Calu3 (cell line): Measurements from ENCODE around the gene POLR1H. TPM values are rescaled to one million over a fixed set of nuclear protein-coding genes. Genes with fewer than 3 reads are reported as not detected.

Experiments
- BruUV-seq: library from RNA; stranded (reverse); fragments of 400-500 nt; replicated peaks from 2 replicates; lab custom pipeline; 2021; lab: Mats Ljungman, UMichigan
- CTCF ChIA-PET: fragments of 300-600 bp; sonication (Branson Sonifier 250); formaldehyde crosslinking; loops from one replicate; lab custom pipeline; 2022; ENCODE audit warnings: antibody characterized with exemption; lab: Charles Lee
- DNase-seq: peaks from one replicate; pipeline ENCODE4 v3.0.0; 2022
- H3K27ac Mint-ChIP-seq: one replicate; pipeline ENCODE4 v1.8.0; 2022; ENCODE audit warnings: mixed read lengths; ENCODE audit not compliant: unreplicated experiment
- H3K27me3 Mint-ChIP-seq: one replicate; pipeline ENCODE4 v1.8.0; 2022; ENCODE audit warnings: mixed read lengths; ENCODE audit not compliant: unreplicated experiment
- H3K36me3 Mint-ChIP-seq: one replicate; pipeline ENCODE4 v1.8.0; 2022; ENCODE audit warnings: mild to moderate bottlenecking, moderate library complexity, mixed read lengths; ENCODE audit not compliant: insufficient read depth, unreplicated experiment
- H3K4me1 Mint-ChIP-seq: one replicate; pipeline ENCODE4 v1.8.0; 2022; ENCODE audit warnings: mild to moderate bottlenecking, low read depth, mixed read lengths; ENCODE audit not compliant: unreplicated experiment
- H3K4me3 Mint-ChIP-seq: one replicate; pipeline ENCODE4 v1.8.0; 2022; ENCODE audit warnings: mild to moderate bottlenecking, low read depth, moderate library complexity, mixed read lengths; ENCODE audit not compliant: unreplicated experiment
- H3K9me3 Mint-ChIP-seq: one replicate; pipeline ENCODE4 v1.8.0; 2022; ENCODE audit warnings: low read depth, mixed read lengths; ENCODE audit not compliant: unreplicated experiment
- intact Hi-C: fragments of 100-400 bp; cut with micrococcal nuclease; formaldehyde crosslinking; loops from one replicate; pipeline ENCODE4 v1.10.0; 2022; ENCODE audit not compliant: unreplicated experiment
- total RNA-seq: library from RNA; stranded (reverse); gene quantifications from 2 replicates; pipeline ENCODE4 v1.2.3, GENCODE V29; 2022
- TF ChIP-seq, protein P1 (sequence below): fragments of 200-600 bp; IDR thresholded peaks from one replicate; pipeline ENCODE4 v1.8.0; 2022; ENCODE audit warnings: antibody characterized with exemption; ENCODE audit not compliant: unreplicated experiment

The POLR1H gene
- total RNA-seq, 1 experiment from 2014 or later, result 25.2 TPM

DNA sequence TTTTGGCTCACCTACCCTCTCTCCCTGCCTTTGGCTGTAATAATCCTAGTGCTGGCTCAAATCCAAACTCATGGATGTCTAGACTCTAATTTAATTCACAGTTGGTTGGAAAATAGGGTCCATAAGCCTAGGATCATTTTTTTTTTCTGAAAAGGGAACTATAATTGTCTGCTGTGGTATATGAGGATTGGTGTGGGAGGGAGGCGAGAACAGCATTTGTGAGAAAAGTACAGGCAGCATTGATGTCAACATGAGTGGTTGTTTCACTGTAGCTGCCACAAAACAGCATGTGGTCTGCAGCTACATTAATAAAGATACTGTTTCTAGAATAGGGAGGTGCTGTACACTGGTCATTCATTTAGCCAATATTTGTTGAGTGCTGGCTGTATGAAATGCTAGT lies 18.6 kb upstream of the POLR1H start:
- CTCF ChIA-PET, result interaction anchor here (0.7 kb wide), 1 partner anchor 87 kb away, joined by 3 read pairs; no protein-coding TSS in a partner anchor
- Mint-ChIP-seq H3K9me3 (no peaks in the 10 kb centered on the region), H3K27me3 (no peaks in the 10 kb centered on the region), H3K36me3 (no peaks in the 10 kb centered on the region), H3K27ac (peak overlapping the region; percentile 2), H3K4me3 (no peak overlapping the region), H3K4me1 (peaks cover 30% of the 10 kb centered on the region)
- intact Hi-C loops, result no loop called here
- no peak for DNase-seq
- BruUV-seq, result no TSS peak
- TF ChIP-seq, protein P1, sequence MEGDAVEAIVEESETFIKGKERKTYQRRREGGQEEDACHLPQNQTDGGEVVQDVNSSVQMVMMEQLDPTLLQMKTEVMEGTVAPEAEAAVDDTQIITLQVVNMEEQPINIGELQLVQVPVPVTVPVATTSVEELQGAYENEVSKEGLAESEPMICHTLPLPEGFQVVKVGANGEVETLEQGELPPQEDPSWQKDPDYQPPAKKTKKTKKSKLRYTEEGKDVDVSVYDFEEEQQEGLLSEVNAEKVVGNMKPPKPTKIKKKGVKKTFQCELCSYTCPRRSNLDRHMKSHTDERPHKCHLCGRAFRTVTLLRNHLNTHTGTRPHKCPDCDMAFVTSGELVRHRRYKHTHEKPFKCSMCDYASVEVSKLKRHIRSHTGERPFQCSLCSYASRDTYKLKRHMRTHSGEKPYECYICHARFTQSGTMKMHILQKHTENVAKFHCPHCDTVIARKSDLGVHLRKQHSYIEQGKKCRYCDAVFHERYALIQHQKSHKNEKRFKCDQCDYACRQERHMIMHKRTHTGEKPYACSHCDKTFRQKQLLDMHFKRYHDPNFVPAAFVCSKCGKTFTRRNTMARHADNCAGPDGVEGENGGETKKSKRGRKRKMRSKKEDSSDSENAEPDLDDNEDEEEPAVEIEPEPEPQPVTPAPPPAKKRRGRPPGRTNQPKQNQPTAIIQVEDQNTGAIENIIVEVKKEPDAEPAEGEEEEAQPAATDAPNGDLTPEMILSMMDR, result no peak

DNA sequence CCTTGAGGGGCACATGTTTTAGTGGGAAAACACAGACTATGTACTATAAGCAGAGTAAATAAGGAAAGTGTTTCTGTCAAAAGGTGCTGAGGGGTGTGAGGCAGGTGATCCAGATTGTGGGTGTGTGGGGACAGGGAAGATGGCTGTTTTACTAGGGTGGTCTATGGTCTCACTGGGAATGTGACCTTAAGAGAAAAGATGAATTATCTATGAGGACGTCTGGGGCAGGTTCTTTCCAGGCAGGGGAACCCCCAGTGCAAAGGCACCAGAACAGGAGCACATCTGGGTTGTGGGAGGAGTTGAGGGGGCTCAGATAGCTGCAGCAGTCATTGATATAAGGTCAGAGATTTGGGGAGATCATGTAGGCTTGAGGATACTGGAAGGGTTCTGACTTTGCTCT lies 18.2 kb upstream of the POLR1H start:
- Mint-ChIP-seq H3K4me3 (no peak overlapping the region), H3K4me1 (peaks cover 30% of the 10 kb centered on the region), H3K9me3 (no peaks in the 10 kb centered on the region), H3K27me3 (no peaks in the 10 kb centered on the region), H3K36me3 (no peaks in the 10 kb centered on the region), H3K27ac (peak overlapping the region; percentile 2)
- TF ChIP-seq, protein P1, result no peak
- intact Hi-C loops, result no loop called here
- DNase-seq, result no peak
- no TSS peak for BruUV-seq
- CTCF ChIA-PET, result interaction anchor here (0.7 kb wide), 1 partner anchor 87 kb away, joined by 3 read pairs; no protein-coding TSS in a partner anchor

DNA sequence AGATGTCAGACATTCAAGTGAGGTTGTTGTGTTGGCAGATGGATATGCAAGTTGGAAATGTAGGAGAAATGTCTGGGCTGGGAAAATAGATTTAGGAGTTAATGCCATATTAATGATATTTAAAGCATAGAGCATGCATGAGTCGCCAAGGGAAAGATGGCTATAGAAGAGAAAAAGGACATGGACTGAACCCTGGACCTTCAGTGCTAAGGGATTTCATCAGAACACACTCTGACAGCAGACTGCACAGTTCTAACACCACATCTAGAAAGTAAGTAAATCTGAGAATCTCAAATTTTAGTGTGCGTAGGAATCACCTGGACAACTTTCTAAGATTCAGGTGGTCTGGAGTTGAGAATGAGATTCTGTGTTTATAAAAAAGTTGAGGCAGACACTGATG lies 17.3 kb upstream of the POLR1H start:
- H3K4me1 Mint-ChIP-seq, result peaks cover 30% of the 10 kb centered on the region
- BruUV-seq, result no TSS peak
- H3K4me3 Mint-ChIP-seq, result no peak overlapping the region
- no peaks in the 10 kb centered on the region for H3K27me3 Mint-ChIP-seq
- H3K36me3 Mint-ChIP-seq, result no peaks in the 10 kb centered on the region
- TF ChIP-seq, protein P1, result no peak
- no peak for DNase-seq
- CTCF ChIA-PET, result interaction anchor here (0.9 kb wide), 1 partner anchor 59 kb away, joined by 3 read pairs; no protein-coding TSS in a partner anchor
- intact Hi-C loops, result no loop called here
- no peak overlapping the region for H3K27ac Mint-ChIP-seq
- H3K9me3 Mint-ChIP-seq, result no peaks in the 10 kb centered on the region

DNA sequence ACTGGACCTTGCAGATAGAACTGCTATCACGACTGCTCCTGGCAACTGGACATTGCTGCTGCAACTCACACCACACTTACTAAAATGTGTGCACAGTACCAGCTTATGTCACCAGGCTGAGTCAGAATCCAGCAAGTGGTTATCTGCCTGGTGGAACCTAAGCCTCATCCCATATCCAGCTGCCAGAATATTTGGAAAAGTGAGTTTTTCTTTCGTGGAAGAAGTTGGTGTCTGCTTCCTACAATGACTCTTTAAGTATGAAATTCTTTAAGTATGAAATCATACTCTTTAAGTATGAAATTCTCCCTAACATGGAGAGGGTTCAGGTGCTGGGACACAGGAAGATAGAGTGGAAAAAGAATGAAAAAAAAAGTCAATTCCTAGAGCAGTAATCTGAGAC lies 16.4 kb upstream of the POLR1H start:
- Mint-ChIP-seq H3K4me3 (no peak overlapping the region), H3K36me3 (no peaks in the 10 kb centered on the region), H3K9me3 (no peaks in the 10 kb centered on the region), H3K27ac (no peak overlapping the region), H3K27me3 (no peaks in the 10 kb centered on the region), H3K4me1 (peaks cover 30% of the 10 kb centered on the region)
- peak; percentile 28 for DNase-seq
- TF ChIP-seq, protein P1, result no peak
- no TSS peak for BruUV-seq
- intact Hi-C loops, result no loop called here
- CTCF ChIA-PET, result interaction anchor here (0.9 kb wide), 1 partner anchor 58 kb away, joined by 3 read pairs; no protein-coding TSS in a partner anchor
